Umbilical cord (tissue), 2 donors: ENCODE measurements around the gene CLCF1. TPM values are rescaled to one million over a fixed set of nuclear protein-coding genes. Genes with fewer than 3 reads are reported as not detected.
"Not testable (repeated sequence)": the region's sequence is repeated elsewhere in the genome, so short reads cannot be mapped to it uniquely, and the experiment has no call there.

Experiments
- DNase-seq: peaks from one replicate; pipeline ENCODE4 v3.0.0-alpha.2; 2015; ENCODE audit warnings: low spot score
- total RNA-seq: library from RNA; depleted of rRNA; stranded (reverse); fragments of >200 nt; gene quantifications from one replicate; pipeline ENCODE4 v1.2.3, GENCODE V29; 2014; ENCODE audit warnings: low replicate concordance; ENCODE audit not compliant: insufficient read depth

The CLCF1 gene
- total RNA-seq, 1 donor from 2014 or later = 11.1 TPM

DNA sequence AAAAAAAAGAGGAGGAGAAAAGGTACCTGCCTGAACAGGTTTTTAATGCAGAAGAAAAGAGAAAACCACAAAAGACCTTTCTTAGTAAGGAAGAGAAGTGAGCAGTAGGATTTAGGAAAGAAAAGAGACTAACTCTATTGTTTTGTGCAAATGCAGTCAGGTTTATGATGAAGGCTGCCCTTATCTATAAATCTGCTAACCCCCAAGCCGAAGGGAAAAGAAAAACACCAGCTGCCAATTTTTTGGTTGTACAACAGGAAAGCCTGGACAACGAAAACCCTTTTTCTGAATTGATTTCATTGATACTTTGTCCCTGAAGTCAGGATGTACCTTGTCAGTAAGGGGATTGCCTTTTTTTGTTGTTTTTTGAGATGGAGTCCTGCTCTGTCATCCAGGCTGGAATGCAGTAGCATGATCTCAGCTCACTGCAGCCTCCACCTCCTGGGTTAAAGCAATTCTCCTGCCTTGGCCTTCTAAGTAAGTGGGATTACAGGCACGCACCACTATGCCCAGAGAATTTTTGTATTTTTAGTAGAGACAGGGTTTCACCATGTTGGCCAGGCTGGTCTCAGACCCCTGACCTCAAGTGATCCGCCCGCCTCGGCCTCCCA, 41.2 kb downstream of the CLCF1 start:
- no peak for DNase-seq

DNA sequence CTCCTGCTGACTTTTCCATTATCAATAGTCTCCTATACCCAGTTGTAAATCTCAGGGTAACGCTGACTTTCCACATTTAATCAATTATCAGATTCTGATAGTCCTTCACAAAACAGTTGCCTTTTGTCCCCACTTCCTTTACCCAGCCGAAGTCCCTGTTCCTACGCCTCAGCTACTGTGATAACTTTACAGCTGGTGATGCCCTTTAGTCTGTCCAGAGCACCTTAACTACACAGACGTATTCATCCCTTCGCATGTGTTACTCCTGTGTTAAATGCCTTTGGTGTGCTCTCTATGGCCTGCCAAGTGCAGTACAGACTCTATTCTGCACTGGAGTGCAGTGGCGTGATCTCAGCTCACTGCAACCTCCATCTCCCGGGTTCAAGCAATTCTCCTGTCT, 49.9 kb downstream of the CLCF1 start:
- no peak for DNase-seq

DNA sequence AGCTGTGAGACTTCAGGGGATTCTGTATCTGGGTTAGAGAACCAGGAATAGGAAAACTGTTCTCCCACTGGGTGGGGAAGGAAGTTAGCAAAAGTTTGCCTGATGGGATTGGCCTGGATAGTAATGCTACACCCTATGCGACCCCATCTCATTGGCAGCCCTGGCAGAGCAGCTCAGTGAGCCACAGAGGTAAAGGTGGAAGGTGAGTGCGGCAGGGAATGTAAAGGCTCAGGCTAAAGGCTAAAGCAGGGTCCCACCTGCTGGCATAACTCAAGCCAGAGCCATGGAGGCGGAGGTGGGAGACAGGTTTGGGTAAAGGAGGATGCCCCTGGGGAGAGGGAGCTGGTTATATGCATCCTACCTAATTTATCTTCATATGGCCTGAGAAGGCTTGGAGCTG, 51.3 kb downstream of the CLCF1 start:
- no peak for DNase-seq

DNA sequence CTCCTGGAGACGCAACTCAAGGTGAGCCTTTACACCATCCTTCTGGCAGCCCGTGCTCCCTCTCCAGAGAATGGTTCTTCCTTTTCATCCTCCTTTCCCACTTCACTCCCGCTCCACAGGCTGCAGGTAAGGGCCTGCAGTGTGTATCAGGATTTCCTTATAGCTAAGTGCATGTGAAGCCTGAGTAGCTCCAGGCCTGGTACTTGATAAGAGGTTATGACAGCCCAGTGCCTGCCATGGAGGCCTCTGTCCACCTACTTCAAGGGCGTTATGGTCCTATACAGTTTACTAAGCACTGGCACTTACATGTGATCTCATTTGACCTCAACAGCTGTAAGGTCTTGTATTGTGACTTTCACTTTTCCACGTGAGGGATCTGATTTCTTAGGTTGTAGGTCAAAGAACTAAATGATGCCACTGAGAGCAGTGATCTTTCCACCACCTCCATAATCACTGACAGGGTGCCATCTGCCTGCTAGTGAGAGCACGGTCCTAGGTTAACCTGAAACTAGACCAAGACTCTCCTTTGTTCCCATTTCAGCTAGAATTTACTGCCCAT, 52.0 kb downstream of the CLCF1 start:
- no peak for DNase-seq

- no peak for DNase-seq
Observed at GRCh38 chr11:67320691-67321090, 52.7 kb downstream of the CLCF1 start.

DNA sequence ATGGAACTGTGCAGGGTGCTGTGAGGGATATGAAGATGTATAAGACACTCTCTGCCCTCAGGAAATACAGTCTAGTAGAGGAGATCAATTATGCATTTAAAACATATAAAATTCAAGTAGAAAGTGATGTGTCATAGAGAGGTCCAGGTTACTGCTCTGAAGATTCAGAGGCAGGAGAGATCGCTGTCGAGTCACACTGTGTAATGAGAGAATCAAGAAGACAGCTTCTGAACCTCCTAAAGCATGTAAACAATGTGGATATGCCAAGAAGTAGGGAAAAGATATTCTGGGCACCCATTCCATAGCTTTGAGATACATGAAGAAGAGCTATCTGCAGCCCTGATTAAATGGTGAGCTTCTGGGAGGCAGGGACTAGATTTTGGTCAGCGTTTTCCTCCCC, 53.4 kb downstream of the CLCF1 start:
- DNase-seq = no peak

DNA sequence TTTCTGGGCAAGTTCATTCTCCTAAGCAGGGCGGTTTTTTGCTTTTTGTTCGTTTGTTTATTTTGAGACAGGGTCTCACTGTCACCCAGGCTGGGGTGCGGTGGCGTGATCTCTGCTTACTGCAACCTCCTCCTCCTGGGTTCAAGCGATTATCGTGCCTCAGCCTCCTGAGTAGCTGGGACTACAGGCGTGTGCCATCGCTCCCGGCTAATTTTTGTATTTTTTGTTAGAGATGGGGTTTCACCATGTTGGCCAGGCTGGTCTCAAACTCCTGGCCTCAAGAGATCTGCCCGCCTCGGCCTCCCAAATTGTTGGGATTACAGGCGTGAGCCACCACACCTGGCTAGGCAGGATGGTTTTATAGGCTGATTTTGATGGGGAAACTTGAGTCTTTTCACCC, 54.5 kb downstream of the CLCF1 start:
- DNase-seq = not testable (repeated sequence)

DNA sequence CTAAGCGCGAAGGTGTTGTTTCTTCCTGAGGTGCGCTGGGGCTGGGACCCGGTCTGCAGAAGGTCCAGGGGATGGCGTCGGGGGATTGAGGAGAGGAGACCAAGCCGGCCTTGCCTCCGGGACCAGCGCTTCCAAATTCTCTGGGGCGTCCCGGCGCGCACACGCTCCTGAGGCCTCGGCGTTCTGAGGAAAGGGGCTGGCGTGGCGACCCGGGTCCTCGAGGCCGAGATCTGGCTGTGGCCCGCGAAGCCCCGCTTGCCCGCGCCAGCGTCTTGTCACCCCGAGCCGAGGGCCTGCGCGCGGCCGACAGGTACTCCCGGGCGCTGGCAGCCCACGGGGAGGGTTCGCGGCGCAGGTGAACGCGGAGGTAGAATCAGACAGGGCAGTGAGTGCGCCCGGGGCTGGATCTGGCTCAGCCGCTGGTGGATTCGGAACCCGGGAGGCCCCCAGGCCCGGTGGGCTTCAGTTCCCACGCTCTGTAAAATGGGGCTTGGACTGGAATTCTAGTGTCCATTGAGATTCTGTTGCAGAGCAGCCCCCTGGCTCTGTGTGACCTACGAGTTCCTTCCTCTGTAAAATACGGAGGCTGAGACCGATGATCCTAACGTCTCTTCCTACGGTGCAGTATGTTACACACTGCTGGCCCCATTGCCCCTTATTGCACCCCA, 55.4 kb downstream of the CLCF1 start:
- DNase-seq = no peak

- DNase-seq = peak; percentile 99
Observed at GRCh38 chr11:67317205-67317887, 56.1 kb downstream of the CLCF1 start.

GRCh38 chr11:67316882-67317204, 56.6 kb downstream of the CLCF1 start:
- DNase-seq = no peak

DNA sequence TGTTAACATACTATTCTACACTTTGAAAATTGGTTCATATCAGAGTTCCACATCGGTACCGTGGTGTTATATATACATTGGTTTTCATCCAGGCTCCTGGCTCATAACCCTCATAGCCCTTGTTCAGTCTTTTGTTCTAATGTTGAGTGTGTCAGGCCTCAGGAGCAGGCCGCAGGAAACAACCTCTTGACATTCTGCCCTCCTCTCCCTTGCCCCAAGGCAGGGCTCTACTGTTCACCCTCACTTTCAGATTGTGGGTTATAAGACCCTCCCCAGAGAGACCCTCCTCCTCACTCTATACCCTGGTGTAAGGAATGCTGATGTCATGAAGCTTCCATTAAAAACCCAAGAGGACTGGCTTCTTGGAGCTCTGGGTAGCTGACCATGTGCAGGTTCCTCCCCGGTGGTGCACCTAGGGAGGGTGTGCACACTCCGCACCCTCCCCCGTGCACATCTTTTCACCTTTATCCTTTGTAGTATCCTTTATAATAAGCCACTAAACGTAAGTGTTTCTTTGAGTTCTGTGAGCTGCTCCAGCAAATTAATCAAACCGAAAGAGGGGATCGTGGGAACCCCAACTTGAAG, 58.0 kb downstream of the CLCF1 start:
- no peak for DNase-seq

- no peak for DNase-seq
Observed at GRCh38 chr11:67314218-67314617, 59.2 kb downstream of the CLCF1 start.

Other genes with a start within 250 kb of the CLCF1 start
- 46.2 TPM for gene GRK2, start 107.1 kb downstream of the CLCF1 start, total RNA-seq
- gene ANKRD13D, start 84.3 kb downstream of the CLCF1 start, total RNA-seq = 31.1 TPM
- gene SSH3, start 70.1 kb downstream of the CLCF1 start, total RNA-seq = 7.5 TPM
- 52.7 TPM for gene POLD4, start 20.1 kb downstream of the CLCF1 start, total RNA-seq
- gene RAD9A, start 18.4 kb upstream of the CLCF1 start, total RNA-seq = 9.4 TPM
- gene PPP1CA, start 28.3 kb upstream of the CLCF1 start, total RNA-seq = 50.1 TPM
- gene TBC1D10C, start 30.5 kb upstream of the CLCF1 start, total RNA-seq = 0.72 TPM
- gene CARNS1, start 42.1 kb upstream of the CLCF1 start, total RNA-seq = 1.2 TPM
- 33.0 TPM for gene RPS6KB2, start 54.9 kb upstream of the CLCF1 start, total RNA-seq
- 9.9 TPM for gene PTPRCAP, start 64.1 kb upstream of the CLCF1 start, total RNA-seq
- 35.2 TPM for gene CORO1B, start 69.9 kb upstream of the CLCF1 start, total RNA-seq
- gene GPR152, start 79.1 kb upstream of the CLCF1 start, total RNA-seq = not detected
- 0.96 TPM for gene CABP4, start 81.8 kb upstream of the CLCF1 start, total RNA-seq
- gene TMEM134, start 95.7 kb upstream of the CLCF1 start, total RNA-seq = 10.6 TPM
- gene AIP, start 109.4 kb upstream of the CLCF1 start, total RNA-seq = 78.0 TPM
- gene PITPNM1, start 131.8 kb upstream of the CLCF1 start, total RNA-seq = 28.6 TPM
- 17.3 TPM for gene CDK2AP2, start 134.6 kb upstream of the CLCF1 start, total RNA-seq
- gene CABP2, start 149.8 kb upstream of the CLCF1 start, total RNA-seq = not detected
- 587 TPM for gene GSTP1, start 210.2 kb upstream of the CLCF1 start, total RNA-seq
- gene NDUFV1, start 233.3 kb upstream of the CLCF1 start, total RNA-seq = 111 TPM